ENCODE data around the gene AFP. TPM values are rescaled to one million over a fixed set of nuclear protein-coding genes. Genes with fewer than 3 reads are reported as not detected.

AFP gene
- total and polyA plus RNA-seq, 2 of the 8 experiments (the other 6 are each of a cell fraction or from before 2014, with no cell fraction given): 6.1 to 10.4 TPM

- H3K14ac ChIP-seq (ENCODE audit: insufficient read length): no peak overlapping the region
- H3K36me3 ChIP-seq (ENCODE audit: control insufficient read depth in 2 of 4, insufficient read depth in 4 of 4, low read length in 3 of 4): peaks cover 0 to 2% (median 0%) of the 10 kb centered on the region in 4 experiments; a peak in 2 of 8 replicates
- WGBS, 2 experiments (ENCODE audit: extremely low coverage in 1 of 2, insufficient coverage in 1 of 2, insufficient read length in 1 of 2, insufficient replicate concordance in 2 of 2, low coverage in 1 of 2, low lambda C conversion rate in 2 of 2, missing lambda C conversion rate in 1 of 2): 65% methylated on average over 3 of the region's 4 CpGs; no CpG with 5 or more reads in 1 of the 2 experiments
- no peak overlapping the region for H3K56ac ChIP-seq (replicated peaks; ENCODE audit: insufficient read length, low read depth, low read length)
- no peaks in the 10 kb centered on the region for H3K27me3 ChIP-seq (replicated peaks in 1 of 4; ENCODE audit: control insufficient read depth in 3 of 4, extremely low read depth in 1 of 4, insufficient read depth in 3 of 4, low read length in 3 of 4)
- H2AFZ ChIP-seq (ENCODE audit: low read length): no peak overlapping the region
- no peak overlapping the region for H2BK15ac ChIP-seq (ENCODE audit: low read length)
- POLR2A ChIA-PET (ENCODE audit: partially characterized antibody): no interaction called here
- no peak overlapping the region for H4K91ac ChIP-seq (replicated peaks; ENCODE audit: insufficient read length, low read length)
- H4K5ac ChIP-seq (ENCODE audit: insufficient read length, low read depth, low read length): no peak overlapping the region
- H3K79me2 ChIP-seq (ENCODE audit: control insufficient read depth in 1 of 2, insufficient read depth in 2 of 2, low read length in 2 of 2): no peaks in the 10 kb centered on the region
- H2BK20ac ChIP-seq (ENCODE audit: low read length): no peak overlapping the region
- no peak overlapping the region for H2BK5ac ChIP-seq (ENCODE audit: low read depth, low read length)
- no peaks in the 10 kb centered on the region for H4K20me1 ChIP-seq (replicated peaks in 1 of 2; ENCODE audit: control insufficient read depth in 1 of 2, insufficient read depth in 2 of 2, low read length in 2 of 2)
- no peaks in the 10 kb centered on the region; the same call in 1 of the 2 replicates for H3K23me2 ChIP-seq (ENCODE audit: low read depth, low read length)
- H2BK12ac ChIP-seq (ENCODE audit: low read depth, low read length): no peak overlapping the region
- no peaks in the 10 kb centered on the region; a peak in 1 of 4 replicates for H3K9me3 ChIP-seq (ENCODE audit: insufficient read depth in 2 of 2, low read depth in 1 of 2, low read length in 1 of 2)
- no peak overlapping the region for H3K23ac ChIP-seq (ENCODE audit: insufficient read length)
- DNase-seq (ENCODE audit: low read depth in 1 of 2, low spot score in 2 of 2) (no peak), FAIRE-seq (no peak)
- no peak overlapping the region for H3K9ac ChIP-seq (replicated peaks in 1 of 4; ENCODE audit: extremely low read depth in 1 of 4, low read depth in 3 of 4, low read length in 3 of 4)
- H3K4me3 ChIP-seq (ENCODE audit: extremely low read depth in 1 of 4, insufficient read depth in 2 of 4, low read depth in 3 of 4, low read length in 4 of 4): no peak overlapping the region
- H2AK5ac ChIP-seq (ENCODE audit: low read depth, low read length): no peak overlapping the region
- H3K18ac ChIP-seq (ENCODE audit: extremely low read depth, low read length): no peak overlapping the region
- H3K4me2 ChIP-seq (ENCODE audit: insufficient read depth in 1 of 2, low read depth in 2 of 2, low read length in 2 of 2): no peak overlapping the region
- H3K4me1 ChIP-seq (replicated peaks in 1 of 4; ENCODE audit: control insufficient read depth in 3 of 4, insufficient read depth in 4 of 4, low read length in 3 of 4): no peaks in the 10 kb centered on the region
- H3K27ac ChIP-seq (ENCODE audit: low read depth, low read length): no peak overlapping the region
- no peaks in the 10 kb centered on the region for H3K79me1 ChIP-seq (ENCODE audit: low read depth, low read length)
- H3K4ac ChIP-seq (replicated peaks; ENCODE audit: insufficient read length, low read depth, low read length): no peak overlapping the region
- CTCF ChIA-PET (ENCODE audit: partially characterized antibody): interaction anchor here (1.0 kb wide), 1 partner anchor 15 kb away, joined by 3 read pairs; no protein-coding TSS in a partner anchor
- no peak overlapping the region for H4K8ac ChIP-seq (ENCODE audit: extremely low read depth, insufficient read depth, low read length)
- no peak overlapping the region for H2BK120ac ChIP-seq (replicated peaks; ENCODE audit: low read depth, low read length)
- TF ChIP-seq SP1 (IDR thresholded peaks at IDR 0.05; ENCODE audit: low read depth, low read length): no peak
- TF ChIP-seq HDAC2 (IDR thresholded peaks at IDR 0.05; ENCODE audit: borderline replicate concordance in 1 of 2, low read depth in 2 of 2, low read length in 2 of 2): no peak
- TF ChIP-seq SIX5 (IDR thresholded peaks at IDR 0.05; ENCODE audit: low read depth, low read length): no peak
- TF ChIP-seq NANOG (IDR thresholded peaks at IDR 0.05; ENCODE audit: insufficient read depth, low read depth, low read length, poor library complexity, severe bottlenecking): no peak
- no peak for TF ChIP-seq TBP (IDR thresholded peaks at IDR 0.05; ENCODE audit: low read depth, low read length)
- no peak for TF ChIP-seq CHD1 (IDR thresholded peaks at IDR 0.05; ENCODE audit: low read depth, low read length)
- no peak for TF ChIP-seq TAF1 (IDR thresholded peaks at IDR 0.05; ENCODE audit: low read depth, low read length)
- no peak for TF ChIP-seq HDAC6 (IDR thresholded peaks at IDR 0.05; ENCODE audit: low read depth, low read length)
- TF ChIP-seq GABPA (IDR thresholded peaks at IDR 0.05; ENCODE audit: borderline replicate concordance, insufficient read depth, low read length): no peak
- TF ChIP-seq CHD2 (IDR thresholded peaks at IDR 0.05; ENCODE audit: low read length): no peak
- TF ChIP-seq SUZ12 (IDR thresholded peaks at IDR 0.05; ENCODE audit: low read length): no peak
These were observed 25.0 kb downstream of the AFP start for GRCh38 chr4:73460913-73461522.
